SK-N-SH treated with all-trans-retinoic acid at 6 μM for 48 hours (cell line): Measurements from ENCODE around the gene PKNOX2.

Experiments
- ATAC-seq: fragments of 200-7000 bp; cut with Tn5 transposase; 3 replicates; pipeline ENCODE4 v1.9.1; 2020; ENCODE audit warnings: mild to moderate bottlenecking, moderate library complexity
- ARNTL ChIP-seq: fragments of 450-650 bp; formaldehyde crosslinking; IDR thresholded peaks from 2 replicates; pipeline ENCODE4 v1.5.0; 2020; ENCODE audit warnings: low read depth, mild to moderate bottlenecking, moderate library complexity, borderline replicate concordance
- BACH2 ChIP-seq: fragments of 250-450 bp; sonication (Bioruptor Pico); IDR thresholded peaks from 2 replicates; pipeline ENCODE4 v1.9.0; 2021; ENCODE audit warnings: mild to moderate bottlenecking, borderline replicate concordance
- CREB5 ChIP-seq: fragments of 250-450 bp; sonication (Bioruptor Pico); IDR thresholded peaks from 2 replicates; pipeline ENCODE4 v1.5.1; 2020; ENCODE audit warnings: low read depth, mild to moderate bottlenecking, moderate library complexity
- CSDC2 ChIP-seq: fragments of 250-450 bp; sonication (Bioruptor Pico); IDR thresholded peaks from 2 replicates; pipeline ENCODE4 v1.5.0; 2020; ENCODE audit warnings: mild to moderate bottlenecking, moderate library complexity
- CSRNP3 ChIP-seq: fragments of 250-450 bp; sonication (Bioruptor Pico); IDR thresholded peaks from 2 replicates; pipeline ENCODE4 v1.5.1; 2021; ENCODE audit warnings: mild to moderate bottlenecking, moderate library complexity
- ESRRG ChIP-seq: fragments of 250-450 bp; sonication (Bioruptor Pico); IDR thresholded peaks from 2 replicates; pipeline ENCODE4 v1.6.1; 2021; ENCODE audit warnings: mild to moderate bottlenecking
- ISL1 ChIP-seq: fragments of 250-450 bp; sonication (Bioruptor Pico); IDR thresholded peaks from 2 replicates; pipeline ENCODE4 v2.1.2; 2022; ENCODE audit warnings: mild to moderate bottlenecking, moderate library complexity
- OSR1 ChIP-seq: fragments of 250-450 bp; sonication (Bioruptor Pico); IDR thresholded peaks from 2 replicates; pipeline ENCODE4 v1.8.0; 2022; ENCODE audit warnings: moderate library complexity, mild to moderate bottlenecking, inconsistent platforms
- PATZ1 ChIP-seq: fragments of 250-450 bp; sonication (Bioruptor Pico); IDR thresholded peaks from 2 replicates; pipeline ENCODE4 v1.8.0; 2020; ENCODE audit warnings: mild to moderate bottlenecking, moderate library complexity, borderline replicate concordance
- PPARA ChIP-seq: fragments of 250-450 bp; sonication (Bioruptor Pico); IDR thresholded peaks from 2 replicates; pipeline ENCODE4 v1.5.0; 2020; ENCODE audit warnings: mild to moderate bottlenecking, borderline replicate concordance
- RARB ChIP-seq: fragments of 250-450 bp; sonication (Bioruptor Pico); IDR thresholded peaks from 2 replicates; pipeline ENCODE4 v1.8.0; 2021; ENCODE audit warnings: mild to moderate bottlenecking, moderate library complexity
- TOX ChIP-seq: fragments of 250-450 bp; sonication (Bioruptor Pico); IDR thresholded peaks from 2 replicates; pipeline ENCODE4 v1.8.0; 2021; ENCODE audit warnings: mild to moderate bottlenecking, moderate library complexity, borderline replicate concordance
- ZC3H10 ChIP-seq: fragments of 250-450 bp; sonication (Bioruptor Pico); IDR thresholded peaks from 2 replicates; pipeline ENCODE4 v1.5.1; 2021; ENCODE audit warnings: mild to moderate bottlenecking, moderate library complexity
- ZFP3 ChIP-seq: fragments of 250-450 bp; sonication (Bioruptor Pico); IDR thresholded peaks from 2 replicates; pipeline ENCODE4 v1.5.0; 2020; ENCODE audit warnings: mild to moderate bottlenecking, moderate library complexity
- ZFP30 ChIP-seq: fragments of 450-650 bp; formaldehyde crosslinking; IDR thresholded peaks from 2 replicates; pipeline ENCODE4 v1.5.0; 2022; ENCODE audit warnings: mild to moderate bottlenecking, moderate library complexity
- ZNF70 ChIP-seq: fragments of 450-650 bp; formaldehyde crosslinking; IDR thresholded peaks from 2 replicates; pipeline ENCODE4 v1.5.0; 2020; ENCODE audit warnings: mild to moderate bottlenecking, moderate library complexity

Gene PKNOX2

GRCh38 chr11:125253795-125254525, 89.4 kb downstream of the PKNOX2 start:
- ATAC-seq: no peak
- TF ChIP-seq ARNTL (CRISPR knock-in tag) (no peak), TOX (CRISPR knock-in tag) (no peak), PPARA (CRISPR knock-in tag) (no peak), CSDC2 (CRISPR knock-in tag) (no peak), ISL1 (CRISPR knock-in tag) (no peak), PATZ1 (no peak), BACH2 (no peak), CSRNP3 (CRISPR knock-in tag) (no peak), ZC3H10 (CRISPR knock-in tag) (no peak), ZFP30 (CRISPR knock-in tag) (no peak), CREB5 (CRISPR knock-in tag) (no peak), ESRRG (CRISPR knock-in tag) (no peak), ZFP3 (CRISPR knock-in tag) (no peak)

- no peak for ATAC-seq
- TF ChIP-seq ISL1 (CRISPR knock-in tag): no peak
- no peak for TF ChIP-seq PATZ1
- TF ChIP-seq ZNF70 (CRISPR knock-in tag): no peak
Measured at GRCh38 chr11:125256541-125257189, 92.1 kb downstream of the PKNOX2 start.

DNA sequence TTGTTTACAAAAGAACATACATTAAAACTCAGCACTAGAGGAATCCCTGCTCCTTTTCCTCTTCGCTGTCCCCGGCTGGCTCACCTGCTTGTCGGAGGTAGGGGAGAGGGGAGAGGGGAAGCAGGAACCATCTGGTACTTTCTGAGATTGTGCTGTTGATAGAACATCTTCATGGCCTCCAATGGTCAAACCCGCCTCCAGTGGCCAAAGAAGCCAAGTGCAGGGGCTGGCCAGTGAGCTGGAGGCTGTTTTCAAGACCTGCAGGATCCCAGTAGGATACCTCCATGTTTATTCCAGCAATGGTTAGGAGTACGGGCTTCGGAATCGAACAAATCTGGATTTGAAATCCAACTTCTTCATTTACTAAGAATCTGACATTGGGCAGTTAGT, 92.6 kb downstream of the PKNOX2 start:
- TF ChIP-seq ZFP3 (CRISPR knock-in tag): no peak
- no peak for TF ChIP-seq CSRNP3 (CRISPR knock-in tag)
- no peak for TF ChIP-seq PPARA (CRISPR knock-in tag)
- TF ChIP-seq ISL1 (CRISPR knock-in tag): no peak
- TF ChIP-seq CSDC2 (CRISPR knock-in tag): no peak
- TF ChIP-seq RARB (CRISPR knock-in tag): no peak
- TF ChIP-seq ARNTL (CRISPR knock-in tag): no peak
- TF ChIP-seq ZFP30 (CRISPR knock-in tag): no peak
- ATAC-seq: peak; percentile 65; the same call in 1 of the 3 replicates

- TF ChIP-seq OSR1 (no peak), PATZ1 (no peak)
- no peak for ATAC-seq
Measured at GRCh38 chr11:125257751-125258150, 93.2 kb downstream of the PKNOX2 start.
